ENCODE measurements around the gene CASKIN1. TPM values are rescaled to one million over a fixed set of nuclear protein-coding genes. Genes with fewer than 3 reads are reported as not detected.

Gene CASKIN1
- polyA plus RNA-seq, 3 donors: not detected

GRCh38 chr16:2171601-2172178 is 24.7 kb downstream of the CASKIN1 start:
- H3K79me2 ChIP-seq (ENCODE audit: insufficient read depth, low read length): no peaks in the 10 kb centered on the region
- peaks cover 0 to 3% (median 0%) of the 10 kb centered on the region in 3 donors for H3K27me3 Mint-ChIP-seq (ENCODE audit: low read depth in 3 of 3)
- no peaks in the 10 kb centered on the region for H3K4me1 ChIP-seq (ENCODE audit: control insufficient read depth in 1 of 2, insufficient read depth in 2 of 2, low read length in 2 of 2)
- no peaks in the 10 kb centered on the region for H3K9me3 Mint-ChIP-seq
- no peak overlapping the region for H3K4me3 Mint-ChIP-seq
- no peak for DNase-seq
- H3K27ac Mint-ChIP-seq: no peak overlapping the region
- no peak overlapping the region for H3K4me3 ChIP-seq (replicated peaks in 1 of 3; ENCODE audit: low read depth in 2 of 3, low read length in 3 of 3)
- no peak overlapping the region for H3K9ac ChIP-seq (ENCODE audit: insufficient read depth, low read length, poor library complexity, severe bottlenecking)
- intact Hi-C loops (cut with micrococcal nuclease): no loop called here
- no peaks in the 10 kb centered on the region for H3K27me3 ChIP-seq (ENCODE audit: control insufficient read depth in 2 of 2, insufficient read depth in 2 of 2, low read length in 2 of 2)
- peaks cover 84 to 95% of the 10 kb centered on the region in 2 donors for H3K36me3 ChIP-seq (replicated peaks in 1 of 2; ENCODE audit: control insufficient read depth in 1 of 2, insufficient read depth in 2 of 2, low read length in 2 of 2)
- no peak overlapping the region for H2AFZ ChIP-seq (ENCODE audit: insufficient read depth, low read depth, low read length, poor library complexity, severe bottlenecking)
- no peaks in the 10 kb centered on the region for H3K4me1 Mint-ChIP-seq
- no peak overlapping the region for H3K4me2 ChIP-seq (replicated peaks; ENCODE audit: extremely low read depth, low read length, poor library complexity, severe bottlenecking)
- peaks cover 2% of the 10 kb centered on the region for H4K20me1 ChIP-seq (ENCODE audit: insufficient read depth, low read length)
- no peaks in the 10 kb centered on the region for H3K9me3 ChIP-seq (replicated peaks in 1 of 2; ENCODE audit: control insufficient read depth in 1 of 2, insufficient read depth in 1 of 2, low read length in 2 of 2)
- WGBS (ENCODE audit: insufficient coverage): 98% methylated on average over 22 of the region's 28 CpGs
- no peak overlapping the region for H3K27ac ChIP-seq (ENCODE audit: low read depth in 1 of 2, low read length in 2 of 2)
- no peak for TF ChIP-seq CTCF (IDR thresholded peaks at IDR 0.05)
- peaks cover 38 to 78% of the 10 kb centered on the region in 2 donors for H3K36me3 Mint-ChIP-seq

- H3K27ac ChIP-seq (ENCODE audit: low read depth in 1 of 2, low read length in 2 of 2): no peak overlapping the region
- peaks cover 85 to 95% of the 10 kb centered on the region in 2 donors for H3K36me3 ChIP-seq (replicated peaks in 1 of 2; ENCODE audit: control insufficient read depth in 1 of 2, insufficient read depth in 2 of 2, low read length in 2 of 2)
- intact Hi-C loops (cut with micrococcal nuclease): no loop called here
These were observed 25.6 kb downstream of the CASKIN1 start for GRCh38 chr16:2170587-2171435.

More at GRCh38 chr16:2170587-2171435, 25.6 kb downstream of the CASKIN1 start:
- H3K27me3 Mint-ChIP-seq (ENCODE audit: low read depth in 3 of 3): peaks cover 0 to 3% (median 0%) of the 10 kb centered on the region in 3 donors
- Histone ChIP-seq H3K4me1 (ENCODE audit: control insufficient read depth in 1 of 2, insufficient read depth in 2 of 2, low read length in 2 of 2) (no peaks in the 10 kb centered on the region), H3K79me2 (ENCODE audit: insufficient read depth, low read length) (peaks cover 1% of the 10 kb centered on the region), H2AFZ (ENCODE audit: insufficient read depth, low read depth, low read length, poor library complexity, severe bottlenecking) (no peak overlapping the region), H3K9me3 (replicated peaks in 1 of 2; ENCODE audit: control insufficient read depth in 1 of 2, insufficient read depth in 1 of 2, low read length in 2 of 2) (no peaks in the 10 kb centered on the region), H3K27me3 (ENCODE audit: control insufficient read depth in 2 of 2, insufficient read depth in 2 of 2, low read length in 2 of 2) (no peaks in the 10 kb centered on the region), H3K4me2 (replicated peaks; ENCODE audit: extremely low read depth, low read length, poor library complexity, severe bottlenecking) (no peak overlapping the region), H4K20me1 (ENCODE audit: insufficient read depth, low read length) (peaks cover 9% of the 10 kb centered on the region), H3K9ac (ENCODE audit: insufficient read depth, low read length, poor library complexity, severe bottlenecking) (no peak overlapping the region), H3K4me3 (replicated peaks in 1 of 3; ENCODE audit: low read depth in 2 of 3, low read length in 3 of 3) (no peak overlapping the region)
- peak overlapping the region in 1 of 2 donors; percentile 52 for H3K4me3 Mint-ChIP-seq
- H3K4me1 Mint-ChIP-seq: no peaks in the 10 kb centered on the region
- no peaks in the 10 kb centered on the region for H3K9me3 Mint-ChIP-seq
- DNase-seq: no peak
- H3K36me3 Mint-ChIP-seq: peaks cover 38 to 79% of the 10 kb centered on the region in 2 donors
- TF ChIP-seq CTCF (IDR thresholded peaks at IDR 0.05): no peak
- no peak overlapping the region for H3K27ac Mint-ChIP-seq
- WGBS (ENCODE audit: insufficient coverage): 91% methylated on average over 43 of the region's 47 CpGs

Data from CD14-positive monocyte (primary cell).